HEK293T (cell line): Measurements from ENCODE around the gene TTC21A.

Source experiments
- CTCF ChIA-PET: fragments of 350-600 bp; formaldehyde crosslinking; extraction: SDS; loops from one replicate; lab custom pipeline; 2021; ENCODE audit warnings: antibody characterized with exemption, inconsistent platforms; lab: Yijun Ruan, JAX
- POLR2A ChIA-PET: fragments of 350-600 bp; formaldehyde crosslinking; extraction: SDS; loops from one replicate; lab custom pipeline; 2020; ENCODE audit warnings: antibody characterized with exemption, inconsistent platforms; lab: Yijun Ruan, JAX
- DNase-seq: peaks from one replicate; pipeline ENCODE4 v3.0.0; 2012; ENCODE audit warnings: mixed read lengths; ENCODE audit errors: extremely low spot score
- ARNT ChIP-seq: fragments of 450-650 bp; IDR thresholded peaks from 2 replicates; pipeline ENCODE4 v1.6.1; 2017; ENCODE audit warnings: mild to moderate bottlenecking
- BHLHE40 ChIP-seq: fragments of 450-650 bp; IDR thresholded peaks from 2 replicates; pipeline ENCODE4 v1.6.1; 2016; ENCODE audit warnings: mild to moderate bottlenecking, moderate library complexity, borderline replicate concordance
- CTBP1 ChIP-seq: fragments of 450-650 bp; IDR thresholded peaks from 2 replicates; pipeline ENCODE4 v1.6.1; 2016; ENCODE audit warnings: borderline replicate concordance
- ELF4 ChIP-seq: fragments of 450-650 bp; IDR thresholded peaks from 2 replicates; pipeline ENCODE4 v1.6.1; 2017; ENCODE audit warnings: antibody characterized with exemption
- FOXA1 ChIP-seq: fragments of 450-650 bp; IDR thresholded peaks from 2 replicates; pipeline ENCODE4 v1.6.1; 2016; ENCODE audit warnings: mild to moderate bottlenecking
- FOXK2 ChIP-seq: fragments of 450-650 bp; IDR thresholded peaks from 2 replicates; pipeline ENCODE4 v1.6.1; 2016; ENCODE audit warnings: mild to moderate bottlenecking
- FOXM1 ChIP-seq: fragments of 450-650 bp; IDR thresholded peaks from 2 replicates; pipeline ENCODE4 v1.6.1; 2017; ENCODE audit warnings: mild to moderate bottlenecking, borderline replicate concordance
- HDGF ChIP-seq: fragments of 450-650 bp; IDR thresholded peaks from 2 replicates; pipeline ENCODE4 v1.6.1; 2017; ENCODE audit warnings: antibody characterized with exemption, borderline replicate concordance
- L3MBTL2 ChIP-seq: fragments of 450-650 bp; conservative IDR thresholded peaks from 2 replicates; pipeline ENCODE4 v1.6.1; 2016; ENCODE audit warnings: mild to moderate bottlenecking
- LEF1 ChIP-seq: fragments of 450-650 bp; IDR thresholded peaks from 2 replicates; pipeline ENCODE4 v1.6.1; 2017; ENCODE audit warnings: mild to moderate bottlenecking, borderline replicate concordance
- NFRKB ChIP-seq: fragments of 450-650 bp; IDR thresholded peaks from 2 replicates; pipeline ENCODE4 v1.6.1; 2016; ENCODE audit warnings: mild to moderate bottlenecking, moderate library complexity
- SP1 ChIP-seq: fragments of 450-650 bp; IDR thresholded peaks from 2 replicates; pipeline ENCODE4 v1.6.1; 2017
- SUZ12 ChIP-seq: fragments of 450-650 bp; IDR thresholded peaks from 2 replicates; pipeline ENCODE4 v1.6.1; 2016; ENCODE audit warnings: mild to moderate bottlenecking
- TARDBP ChIP-seq: fragments of 450-650 bp; IDR thresholded peaks from 2 replicates; pipeline ENCODE4 v1.6.1; 2016
- ZNF384 ChIP-seq: fragments of 450-650 bp; IDR thresholded peaks from 2 replicates; pipeline ENCODE4 v1.6.1; 2016
- TF ChIP-seq, protein P1 (sequence below): fragments of 450-650 bp; IDR thresholded peaks from 2 replicates; pipeline ENCODE4 v1.6.1; 2016

The TTC21A gene

GRCh38 chr3:39180183-39180545, 72.7 kb downstream of the TTC21A start:
- DNase-seq = no peak
- TF ChIP-seq ZNF384 (no peak), FOXM1 (no peak)
- POLR2A ChIA-PET = no interaction called here
- CTCF ChIA-PET = interaction anchor here (2.0 kb wide), 1 partner anchor 53 kb away, joined by 6 read pairs; no protein-coding TSS in a partner anchor

DNA sequence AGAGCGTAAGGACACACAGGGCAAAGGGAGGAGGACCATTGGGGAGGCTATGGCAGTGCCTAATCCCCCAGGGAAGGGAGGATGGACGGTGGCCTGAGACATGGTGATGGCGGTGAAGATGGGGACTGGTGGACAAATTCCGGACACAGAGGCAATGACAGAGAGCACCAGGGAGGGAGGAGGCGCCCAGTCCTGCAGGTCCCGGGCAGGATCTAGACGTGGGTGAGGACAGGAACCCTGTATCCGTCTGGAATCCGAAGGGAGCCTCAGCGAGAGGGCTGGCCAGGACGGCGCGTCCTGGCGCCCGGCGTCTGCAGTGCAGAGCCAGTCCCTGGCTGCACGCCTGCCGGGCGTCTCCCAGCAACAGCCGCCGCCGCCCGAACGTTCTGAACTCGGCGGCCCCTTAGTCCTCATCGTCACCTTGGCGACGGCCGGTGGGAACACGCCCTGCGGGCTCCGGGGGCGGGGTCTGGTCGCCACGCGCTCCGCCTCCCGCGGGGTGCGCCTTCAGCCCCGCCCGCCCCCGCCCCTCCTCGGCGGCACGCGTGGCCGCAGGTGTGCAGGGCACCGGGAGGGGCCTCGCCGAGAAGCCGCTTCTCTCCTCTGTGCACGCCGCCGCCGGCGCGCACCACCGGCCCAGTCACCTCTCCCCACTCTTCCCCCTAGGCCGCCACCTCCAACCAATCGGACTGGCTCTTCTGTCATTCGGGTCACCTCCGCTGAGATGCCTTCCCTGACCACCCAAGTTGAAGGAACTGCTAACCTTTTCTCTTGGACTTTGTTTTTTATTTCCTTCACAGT, 73.3 kb downstream of the TTC21A start:
- TF ChIP-seq HDGF (0 out of 2 replicates have a peak, but pooled peaks have one; percentile 22), L3MBTL2 (no peak)
- POLR2A ChIA-PET = no interaction called here
- CTCF ChIA-PET = interaction anchor here (2.0 kb wide), 1 partner anchor 54 kb away, joined by 6 read pairs; no protein-coding TSS in a partner anchor
- peak; percentile 88 for DNase-seq

DNA sequence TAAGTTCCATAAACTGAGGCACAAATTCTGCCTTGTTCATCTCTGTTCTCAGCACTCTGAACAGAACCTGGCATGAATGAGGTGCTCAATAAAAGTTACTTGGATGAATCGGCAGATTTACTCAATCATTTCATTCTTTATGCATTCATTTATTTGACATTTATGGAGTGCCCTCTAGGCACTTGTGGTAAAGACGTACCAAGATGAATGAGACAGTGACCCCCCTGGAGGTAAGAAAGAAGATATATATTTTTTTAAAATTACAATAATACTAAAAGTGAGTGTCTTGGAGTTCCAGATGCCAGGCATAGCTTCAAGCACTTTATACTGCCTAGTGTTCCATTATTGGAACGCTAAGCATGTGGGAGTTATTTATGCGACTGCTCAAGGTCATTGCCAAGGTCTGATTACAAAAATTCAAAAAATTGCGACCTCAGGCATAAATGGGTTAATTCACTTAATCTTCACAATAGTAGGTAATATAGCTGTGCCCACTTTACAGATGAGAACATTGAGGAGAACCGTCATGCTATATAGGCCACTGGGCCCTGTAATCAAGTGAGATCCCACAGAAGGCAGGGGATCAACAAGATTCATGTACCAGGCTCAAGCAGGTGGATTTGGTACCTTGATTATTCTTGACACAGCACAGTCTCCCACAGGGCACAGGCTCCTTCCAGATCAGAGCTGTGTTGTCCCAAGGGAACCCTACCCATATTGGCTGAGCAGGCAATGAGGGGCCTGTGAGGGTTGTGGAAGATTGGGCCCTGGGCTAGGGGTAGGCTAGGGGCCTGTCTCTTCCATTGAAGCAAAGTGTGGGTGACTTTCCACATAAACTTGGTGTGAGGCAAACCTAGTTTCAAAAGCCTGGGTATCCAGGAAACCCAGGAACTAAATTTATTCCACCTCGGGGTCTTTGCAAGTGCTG, 74.2 kb downstream of the TTC21A start:
- no peak for DNase-seq
- ChIA-PET CTCF (no interaction called here), POLR2A (no interaction called here)
- TF ChIP-seq ARNT = no peak
- TF ChIP-seq FOXK2 = no peak
- TF ChIP-seq NFRKB = no peak

DNA sequence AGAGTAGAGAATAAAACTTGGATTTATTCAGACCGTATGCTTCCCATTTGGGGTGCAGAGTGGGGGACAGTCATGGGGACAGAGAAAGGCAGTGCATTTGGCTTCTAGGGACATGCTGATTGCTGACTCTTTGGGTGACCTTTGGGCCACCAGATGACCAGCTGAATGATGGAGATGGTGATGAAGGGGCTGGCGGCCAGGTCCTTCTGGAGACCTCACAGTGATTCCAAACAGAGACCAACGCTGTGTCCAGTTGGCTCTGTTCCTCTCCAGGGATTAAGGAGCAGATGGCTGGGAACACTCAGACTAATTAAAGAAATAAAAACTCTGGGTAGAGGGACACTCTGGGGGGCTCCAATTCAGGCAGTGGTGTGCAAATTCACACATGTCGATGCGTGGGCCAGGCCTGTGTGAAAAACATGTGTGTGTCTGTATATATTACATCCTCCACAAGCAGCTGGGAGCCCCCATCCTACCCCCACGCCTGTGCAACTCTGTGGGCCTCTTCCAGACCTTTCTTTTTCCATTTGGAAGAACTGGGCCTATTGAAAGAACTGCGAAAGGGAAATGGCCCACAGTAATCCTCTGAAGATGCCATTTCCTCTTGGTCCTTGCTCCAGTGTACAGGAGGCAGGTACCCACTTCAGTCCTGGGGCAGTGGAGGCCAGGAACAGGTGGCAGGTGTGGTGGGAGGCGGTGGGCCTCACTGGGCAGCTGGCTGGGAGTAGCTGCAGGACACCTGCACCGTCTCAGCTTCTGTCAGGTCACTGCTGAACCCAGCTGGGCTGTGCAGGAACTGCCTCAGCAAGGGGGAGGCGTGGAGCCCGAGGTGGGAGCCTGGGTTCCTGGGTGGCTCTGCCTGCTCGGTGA, 76.0 kb downstream of the TTC21A start:
- POLR2A ChIA-PET = no interaction called here
- CTCF ChIA-PET = interaction anchor here (1.4 kb wide), 1 partner anchor 105 kb away, joined by 7 read pairs; no protein-coding TSS in a partner anchor
- TF ChIP-seq HDGF (no peak), TARDBP (no peak), ARNT (no peak), BHLHE40 (no peak), SP1 (no peak), FOXK2 (no peak), FOXM1 (no peak), ELF4 (no peak), SUZ12 (no peak), ZNF384 (no peak), FOXA1 (no peak), L3MBTL2 (no peak), CTBP1 (no peak), NFRKB (no peak), LEF1 (no peak)
- TF ChIP-seq, protein P1, sequence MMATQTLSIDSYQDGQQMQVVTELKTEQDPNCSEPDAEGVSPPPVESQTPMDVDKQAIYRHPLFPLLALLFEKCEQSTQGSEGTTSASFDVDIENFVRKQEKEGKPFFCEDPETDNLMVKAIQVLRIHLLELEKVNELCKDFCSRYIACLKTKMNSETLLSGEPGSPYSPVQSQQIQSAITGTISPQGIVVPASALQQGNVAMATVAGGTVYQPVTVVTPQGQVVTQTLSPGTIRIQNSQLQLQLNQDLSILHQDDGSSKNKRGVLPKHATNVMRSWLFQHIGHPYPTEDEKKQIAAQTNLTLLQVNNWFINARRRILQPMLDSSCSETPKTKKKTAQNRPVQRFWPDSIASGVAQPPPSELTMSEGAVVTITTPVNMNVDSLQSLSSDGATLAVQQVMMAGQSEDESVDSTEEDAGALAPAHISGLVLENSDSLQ = no peak
- no peak for DNase-seq

DNA sequence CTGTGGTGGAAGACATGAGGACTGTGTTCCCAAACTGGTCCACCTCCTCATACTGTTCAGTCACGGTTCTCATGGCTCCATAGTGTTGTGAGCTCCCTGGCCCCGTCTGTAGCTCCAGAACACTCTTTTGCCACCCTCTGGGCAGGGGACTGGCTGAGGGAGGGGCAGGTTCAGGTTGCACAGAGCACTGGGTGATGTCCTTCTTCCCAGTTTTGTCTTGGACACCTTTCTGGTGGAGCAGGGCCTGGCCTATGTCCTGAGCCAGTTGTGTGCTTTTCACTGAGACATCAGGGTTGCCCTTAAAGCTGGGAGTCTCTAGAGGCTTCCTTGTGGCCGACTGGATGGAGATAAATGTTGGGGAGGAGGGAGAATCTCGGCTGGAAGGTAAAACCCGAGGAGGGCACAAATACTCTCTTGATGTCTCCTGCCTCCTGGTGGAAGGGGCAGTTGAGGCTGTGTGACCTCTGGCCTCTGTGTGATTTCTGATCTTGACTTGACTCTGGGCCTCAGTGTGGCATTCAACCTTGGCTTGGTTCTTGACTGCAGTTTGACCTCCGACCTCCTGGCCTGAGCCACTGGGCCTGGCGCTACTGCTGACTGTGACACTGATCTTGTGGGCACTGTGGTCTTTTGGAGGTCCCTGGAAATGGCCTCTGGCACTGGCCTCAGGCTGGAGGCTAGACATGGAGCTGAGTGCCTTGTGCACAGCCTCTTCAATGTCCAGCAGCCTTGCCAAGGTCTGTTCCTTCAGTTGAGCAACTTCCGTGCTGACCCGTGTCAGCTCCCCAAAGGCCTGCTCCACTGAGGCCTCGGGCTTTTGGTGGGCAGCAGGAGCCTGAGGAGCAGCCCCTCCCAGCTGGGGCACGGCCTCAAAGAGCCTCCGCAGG, 76.8 kb downstream of the TTC21A start:
- POLR2A ChIA-PET = no interaction called here
- DNase-seq = no peak
- CTCF ChIA-PET = interaction anchor here (1.4 to 1.9 kb wide), 2 partner anchors 58 to 104 kb away, joined by 7 read pairs; no protein-coding TSS in a partner anchor
- no peak for TF ChIP-seq ZNF384
- no peak for TF ChIP-seq ARNT
- no peak for TF ChIP-seq BHLHE40
- TF ChIP-seq FOXA1 = no peak
- TF ChIP-seq HDGF = no peak
- TF ChIP-seq NFRKB = no peak
- no peak for TF ChIP-seq FOXK2
- TF ChIP-seq TARDBP = no peak

DNA sequence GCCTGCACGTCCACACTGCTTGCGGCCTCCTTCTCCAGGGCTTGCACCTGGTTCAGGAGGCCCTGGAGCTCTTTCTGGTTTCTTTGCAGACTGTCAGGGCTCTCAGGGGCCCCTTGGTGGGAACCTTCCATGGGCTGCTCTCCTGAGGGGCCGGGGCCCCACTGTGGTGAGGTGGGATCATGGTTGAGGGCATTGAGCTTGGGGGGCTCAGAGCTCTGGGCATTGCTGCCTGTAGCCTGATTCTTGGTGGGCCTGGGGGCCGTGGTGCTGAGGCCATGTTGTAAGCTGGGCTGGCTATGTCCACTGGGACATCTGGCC, 77.4 kb downstream of the TTC21A start:
- ChIA-PET CTCF (interaction anchor here (1.9 to 2.3 kb wide), 2 partner anchors 59 to 103 kb away, joined by 7 to 14 read pairs; no protein-coding TSS in a partner anchor), POLR2A (no interaction called here)
- TF ChIP-seq ELF4 (no peak), LEF1 (no peak), TARDBP (no peak), NFRKB (no peak), SP1 (no peak), SUZ12 (no peak), ARNT (no peak), FOXA1 (no peak), HDGF (no peak), FOXM1 (no peak)
- TF ChIP-seq, protein P1 = no peak
- DNase-seq = no peak
